ENCODE data around the gene VPREB1.

DNA sequence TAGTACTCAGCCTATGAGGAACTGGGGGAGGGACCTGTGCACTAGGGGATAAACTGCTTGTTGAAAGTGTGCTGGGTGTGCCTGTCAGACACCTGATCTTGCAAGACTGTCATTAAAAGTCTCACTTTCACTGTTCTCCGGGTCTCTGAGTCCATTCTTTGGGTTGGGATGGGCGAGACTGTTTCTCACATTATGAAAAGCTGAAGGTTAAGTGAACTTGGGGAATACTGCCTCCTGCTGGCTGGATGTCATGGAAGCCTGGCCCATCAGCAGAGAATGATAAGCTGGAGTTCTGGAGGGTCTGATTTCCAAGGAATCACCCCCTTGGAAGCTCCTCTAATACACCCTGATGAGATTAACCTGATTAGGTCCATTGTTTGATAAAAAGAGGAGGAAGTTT is 9.0 kb upstream of the VPREB1 start:
- TF ChIP-seq, protein P1, sequence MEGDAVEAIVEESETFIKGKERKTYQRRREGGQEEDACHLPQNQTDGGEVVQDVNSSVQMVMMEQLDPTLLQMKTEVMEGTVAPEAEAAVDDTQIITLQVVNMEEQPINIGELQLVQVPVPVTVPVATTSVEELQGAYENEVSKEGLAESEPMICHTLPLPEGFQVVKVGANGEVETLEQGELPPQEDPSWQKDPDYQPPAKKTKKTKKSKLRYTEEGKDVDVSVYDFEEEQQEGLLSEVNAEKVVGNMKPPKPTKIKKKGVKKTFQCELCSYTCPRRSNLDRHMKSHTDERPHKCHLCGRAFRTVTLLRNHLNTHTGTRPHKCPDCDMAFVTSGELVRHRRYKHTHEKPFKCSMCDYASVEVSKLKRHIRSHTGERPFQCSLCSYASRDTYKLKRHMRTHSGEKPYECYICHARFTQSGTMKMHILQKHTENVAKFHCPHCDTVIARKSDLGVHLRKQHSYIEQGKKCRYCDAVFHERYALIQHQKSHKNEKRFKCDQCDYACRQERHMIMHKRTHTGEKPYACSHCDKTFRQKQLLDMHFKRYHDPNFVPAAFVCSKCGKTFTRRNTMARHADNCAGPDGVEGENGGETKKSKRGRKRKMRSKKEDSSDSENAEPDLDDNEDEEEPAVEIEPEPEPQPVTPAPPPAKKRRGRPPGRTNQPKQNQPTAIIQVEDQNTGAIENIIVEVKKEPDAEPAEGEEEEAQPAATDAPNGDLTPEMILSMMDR (IDR thresholded peaks at IDR 0.05) = peak; percentile 16 to 33 (median 23)
- no peak for TF ChIP-seq POLR2AphosphoS5 (IDR thresholded peaks at IDR 0.05)
- no peak for TF ChIP-seq POLR2A (IDR thresholded peaks at IDR 0.05)

Data from transverse colon (tissue), 4 donors.